D721Med (cell line): ENCODE results near the gene ADAM8.

Experiments
- DNase-seq: peaks from one replicate; pipeline ENCODE4 v3.0.0; 2011; ENCODE audit warnings: low spot score; ENCODE audit not compliant: insufficient read length
- FAIRE-seq: peaks from 2 replicates; lab custom pipeline; 2011; peaks lifted over from hg19 to GRCh38; lab: Jason Lieb, UNC
- CTCF ChIP-seq: IDR thresholded peaks from 2 replicates; pipeline ENCODE4 v1.5.1; 2012; ENCODE audit warnings: mild to moderate bottlenecking, control low read depth; ENCODE audit not compliant: insufficient read depth; ENCODE audit errors: missing control alignments

ADAM8 gene

GRCh38 chr10:133272964-133273420 lies 3.7 kb downstream of the ADAM8 start:
- no peak for TF ChIP-seq CTCF
- FAIRE-seq (no peak), DNase-seq (no peak)

- no peak for TF ChIP-seq CTCF
- FAIRE-seq = no peak
Measured at GRCh38 chr10:133272301-133272963, 4.2 kb downstream of the ADAM8 start.

GRCh38 chr10:133271521-133272300 lies 5.0 kb downstream of the ADAM8 start:
- TF ChIP-seq CTCF = no peak
- no peak for FAIRE-seq

More at GRCh38 chr10:133272301-133272963, 4.2 kb downstream of the ADAM8 start:
- DNase-seq = no peak

GRCh38 chr10:133270773-133271297 lies 5.8 kb downstream of the ADAM8 start:
- FAIRE-seq (no peak), DNase-seq (no peak)
- no peak for TF ChIP-seq CTCF

More at GRCh38 chr10:133271521-133272300, 5.0 kb downstream of the ADAM8 start:
- no peak for DNase-seq

- DNase-seq (no peak), FAIRE-seq (no peak)
- no peak for TF ChIP-seq CTCF
Measured at GRCh38 chr10:133270204-133270603, 6.5 kb downstream of the ADAM8 start.

GRCh38 chr10:133269367-133269766 lies 7.3 kb downstream of the ADAM8 start:
- DNase-seq (no peak), FAIRE-seq (no peak)
- TF ChIP-seq CTCF = no peak
